Measurements from ENCODE around the gene IGSF23.

DNA sequence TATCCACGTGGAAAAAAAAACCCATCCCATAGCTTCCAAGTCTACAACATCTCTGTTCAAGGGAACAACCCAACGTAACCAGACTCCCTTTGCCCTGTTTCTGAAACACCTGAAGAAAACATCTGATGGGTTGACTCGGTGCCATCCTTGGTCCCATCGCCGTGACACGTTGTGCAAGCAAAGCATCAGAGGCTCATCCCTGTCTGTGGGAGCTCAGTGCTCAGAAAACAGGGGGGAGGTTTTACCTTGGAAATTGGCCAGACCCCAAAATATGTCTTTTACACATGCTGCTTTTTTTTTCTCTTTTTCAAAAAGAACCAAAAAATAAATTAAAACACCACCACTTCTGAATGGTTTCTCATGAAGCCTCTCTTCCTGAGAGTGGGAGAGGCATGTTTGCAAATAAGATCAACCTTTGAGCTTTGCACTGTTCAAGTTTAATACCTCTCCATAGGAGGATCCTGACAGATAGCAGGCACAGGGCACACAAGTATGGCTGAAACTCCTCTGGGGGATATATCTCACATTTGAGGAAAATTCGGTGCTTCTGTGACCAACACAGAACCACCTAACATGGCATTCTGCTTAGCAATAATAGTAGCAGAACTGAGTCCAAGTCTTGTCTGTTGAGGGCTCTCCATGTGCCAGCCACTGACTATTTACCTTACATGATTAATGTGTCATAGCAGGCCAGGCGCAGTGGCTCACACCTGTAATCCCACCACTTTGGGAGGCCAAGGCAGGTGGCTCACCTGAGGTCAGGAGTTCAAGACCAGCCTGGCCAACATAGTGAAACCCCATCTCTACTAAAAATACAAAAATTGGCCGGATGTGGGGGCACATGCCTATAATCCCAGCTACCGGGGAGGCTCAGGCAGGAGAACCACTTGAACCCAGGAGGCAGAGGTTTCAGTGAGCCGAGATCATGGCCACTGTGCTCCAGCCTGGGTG lies 23.4 kb downstream of the IGSF23 start:
- TF ChIP-seq, protein P1, sequence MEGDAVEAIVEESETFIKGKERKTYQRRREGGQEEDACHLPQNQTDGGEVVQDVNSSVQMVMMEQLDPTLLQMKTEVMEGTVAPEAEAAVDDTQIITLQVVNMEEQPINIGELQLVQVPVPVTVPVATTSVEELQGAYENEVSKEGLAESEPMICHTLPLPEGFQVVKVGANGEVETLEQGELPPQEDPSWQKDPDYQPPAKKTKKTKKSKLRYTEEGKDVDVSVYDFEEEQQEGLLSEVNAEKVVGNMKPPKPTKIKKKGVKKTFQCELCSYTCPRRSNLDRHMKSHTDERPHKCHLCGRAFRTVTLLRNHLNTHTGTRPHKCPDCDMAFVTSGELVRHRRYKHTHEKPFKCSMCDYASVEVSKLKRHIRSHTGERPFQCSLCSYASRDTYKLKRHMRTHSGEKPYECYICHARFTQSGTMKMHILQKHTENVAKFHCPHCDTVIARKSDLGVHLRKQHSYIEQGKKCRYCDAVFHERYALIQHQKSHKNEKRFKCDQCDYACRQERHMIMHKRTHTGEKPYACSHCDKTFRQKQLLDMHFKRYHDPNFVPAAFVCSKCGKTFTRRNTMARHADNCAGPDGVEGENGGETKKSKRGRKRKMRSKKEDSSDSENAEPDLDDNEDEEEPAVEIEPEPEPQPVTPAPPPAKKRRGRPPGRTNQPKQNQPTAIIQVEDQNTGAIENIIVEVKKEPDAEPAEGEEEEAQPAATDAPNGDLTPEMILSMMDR (IDR thresholded peaks at IDR 0.05; ENCODE audit: insufficient read depth, low read length, poor library complexity, severe bottlenecking): no peak
- TF ChIP-seq EZH2phosphoT487 (conservative IDR thresholded peaks at IDR 0.05; ENCODE audit: low read length): no peak

All from SU-DHL-6 (cell line).